Fibroblast of lung (primary cell): Measurements from ENCODE around the gene MCM8.

Experiments used
- EZH2 ChIP-seq: IDR thresholded peaks from 2 replicates; pipeline ENCODE4 v1.5.1; 2012; ENCODE audit warnings: low read length, control low read depth, mild to moderate bottlenecking; ENCODE audit errors: missing control alignments
- TF ChIP-seq, protein P1 (sequence below), 2 donors: IDR thresholded peaks in 1 of 2; conservative IDR thresholded peaks in 1 of 2; 1 replicate in 1 of 2; 2 replicates in 1 of 2; pipeline ENCODE4 v1.5.1; 2011 to 2012; ENCODE audit warnings: low read length in 2 of 2, control low read depth in 1 of 2, inconsistent platforms in 1 of 2, low read depth in 1 of 2, mild to moderate bottlenecking in 1 of 2

DNA sequence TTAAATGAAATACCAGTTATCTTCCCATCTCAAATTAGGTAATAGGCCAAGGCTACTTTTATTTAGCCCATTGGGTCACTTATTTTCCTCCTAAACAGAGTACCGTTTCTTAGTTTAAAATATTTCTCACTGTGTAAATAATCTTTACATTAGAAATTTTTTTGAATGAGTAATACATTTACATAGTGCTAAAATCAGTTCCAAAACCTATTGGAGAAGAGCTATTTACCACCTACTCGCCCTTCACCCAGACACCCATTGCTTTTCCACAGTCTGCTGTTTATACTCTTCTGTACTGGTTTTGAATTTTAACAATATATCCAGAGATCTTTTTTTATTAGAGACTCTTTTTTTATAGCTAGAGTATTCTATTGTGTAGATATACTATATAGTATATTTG lies 36.9 kb downstream of the MCM8 start:
- TF ChIP-seq, protein P1, sequence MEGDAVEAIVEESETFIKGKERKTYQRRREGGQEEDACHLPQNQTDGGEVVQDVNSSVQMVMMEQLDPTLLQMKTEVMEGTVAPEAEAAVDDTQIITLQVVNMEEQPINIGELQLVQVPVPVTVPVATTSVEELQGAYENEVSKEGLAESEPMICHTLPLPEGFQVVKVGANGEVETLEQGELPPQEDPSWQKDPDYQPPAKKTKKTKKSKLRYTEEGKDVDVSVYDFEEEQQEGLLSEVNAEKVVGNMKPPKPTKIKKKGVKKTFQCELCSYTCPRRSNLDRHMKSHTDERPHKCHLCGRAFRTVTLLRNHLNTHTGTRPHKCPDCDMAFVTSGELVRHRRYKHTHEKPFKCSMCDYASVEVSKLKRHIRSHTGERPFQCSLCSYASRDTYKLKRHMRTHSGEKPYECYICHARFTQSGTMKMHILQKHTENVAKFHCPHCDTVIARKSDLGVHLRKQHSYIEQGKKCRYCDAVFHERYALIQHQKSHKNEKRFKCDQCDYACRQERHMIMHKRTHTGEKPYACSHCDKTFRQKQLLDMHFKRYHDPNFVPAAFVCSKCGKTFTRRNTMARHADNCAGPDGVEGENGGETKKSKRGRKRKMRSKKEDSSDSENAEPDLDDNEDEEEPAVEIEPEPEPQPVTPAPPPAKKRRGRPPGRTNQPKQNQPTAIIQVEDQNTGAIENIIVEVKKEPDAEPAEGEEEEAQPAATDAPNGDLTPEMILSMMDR (conservative IDR thresholded peaks at IDR 0.05 in 1 of 2, IDR thresholded peaks at IDR 0.05 in 1 of 2; ENCODE audit: low read depth in 1 of 2, low read length in 2 of 2), result no peak
- TF ChIP-seq EZH2, result no peak
